Ishikawa (cell line): Measurements from ENCODE around the gene MSX1.

Source experiments
- CEBPB ChIP-seq: IDR thresholded peaks from 2 replicates; pipeline ENCODE4 v1.6.1; 2012
- CREB1 ChIP-seq: IDR thresholded peaks from 2 replicates; pipeline ENCODE4 v1.6.1; 2012; ENCODE audit warnings: low read depth
- EGR1 ChIP-seq: IDR thresholded peaks from 2 replicates; pipeline ENCODE4 v1.6.1; 2012
- EP300 ChIP-seq: IDR thresholded peaks from 2 replicates; pipeline ENCODE4 v1.6.1; 2012; ENCODE audit warnings: borderline replicate concordance
- MAX ChIP-seq: IDR thresholded peaks from 2 replicates; pipeline ENCODE4 v1.6.1; 2012
- REST ChIP-seq: IDR thresholded peaks from 2 replicates; pipeline ENCODE4 v1.6.1; 2012; ENCODE audit warnings: low read depth, mild to moderate bottlenecking
- TAF1 ChIP-seq: IDR thresholded peaks from 2 replicates; pipeline ENCODE4 v1.6.1; 2012; ENCODE audit warnings: low read depth, mild to moderate bottlenecking
- YY1 ChIP-seq: IDR thresholded peaks from 2 replicates; pipeline ENCODE4 v1.6.1; 2012; ENCODE audit warnings: low read depth
- ZBTB7A ChIP-seq: IDR thresholded peaks from 2 replicates; pipeline ENCODE4 v1.6.1; 2012; ENCODE audit warnings: low read depth

- TF ChIP-seq YY1, result no peak
- no peak for TF ChIP-seq EP300
- no peak for TF ChIP-seq CEBPB
- TF ChIP-seq TAF1, result no peak
- no peak for TF ChIP-seq MAX
- TF ChIP-seq REST, result no peak
- TF ChIP-seq ZBTB7A, result no peak
- no peak for TF ChIP-seq CREB1
- no peak for TF ChIP-seq EGR1
Measured at GRCh38 chr4:4837316-4837715, 22.1 kb upstream of the MSX1 start.
